Epithelial cell of alveolus of lung (primary cell): ENCODE results near the gene PSMG2. TPM values are rescaled to one million over a fixed set of nuclear protein-coding genes. Genes with fewer than 3 reads are reported as not detected.

ENCODE experiments used
- total RNA-seq: library from RNA; depleted of rRNA; stranded (reverse); fragments of >200 nt; gene quantifications from 2 replicates; pipeline ENCODE4 v1.2.1, GENCODE V29; 2015

PSMG2 gene, protein sequence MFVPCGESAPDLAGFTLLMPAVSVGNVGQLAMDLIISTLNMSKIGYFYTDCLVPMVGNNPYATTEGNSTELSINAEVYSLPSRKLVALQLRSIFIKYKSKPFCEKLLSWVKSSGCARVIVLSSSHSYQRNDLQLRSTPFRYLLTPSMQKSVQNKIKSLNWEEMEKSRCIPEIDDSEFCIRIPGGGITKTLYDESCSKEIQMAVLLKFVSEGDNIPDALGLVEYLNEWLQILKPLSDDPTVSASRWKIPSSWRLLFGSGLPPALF
- 87.4 and 89.5 TPM in 2 replicates for total RNA-seq

DNA sequence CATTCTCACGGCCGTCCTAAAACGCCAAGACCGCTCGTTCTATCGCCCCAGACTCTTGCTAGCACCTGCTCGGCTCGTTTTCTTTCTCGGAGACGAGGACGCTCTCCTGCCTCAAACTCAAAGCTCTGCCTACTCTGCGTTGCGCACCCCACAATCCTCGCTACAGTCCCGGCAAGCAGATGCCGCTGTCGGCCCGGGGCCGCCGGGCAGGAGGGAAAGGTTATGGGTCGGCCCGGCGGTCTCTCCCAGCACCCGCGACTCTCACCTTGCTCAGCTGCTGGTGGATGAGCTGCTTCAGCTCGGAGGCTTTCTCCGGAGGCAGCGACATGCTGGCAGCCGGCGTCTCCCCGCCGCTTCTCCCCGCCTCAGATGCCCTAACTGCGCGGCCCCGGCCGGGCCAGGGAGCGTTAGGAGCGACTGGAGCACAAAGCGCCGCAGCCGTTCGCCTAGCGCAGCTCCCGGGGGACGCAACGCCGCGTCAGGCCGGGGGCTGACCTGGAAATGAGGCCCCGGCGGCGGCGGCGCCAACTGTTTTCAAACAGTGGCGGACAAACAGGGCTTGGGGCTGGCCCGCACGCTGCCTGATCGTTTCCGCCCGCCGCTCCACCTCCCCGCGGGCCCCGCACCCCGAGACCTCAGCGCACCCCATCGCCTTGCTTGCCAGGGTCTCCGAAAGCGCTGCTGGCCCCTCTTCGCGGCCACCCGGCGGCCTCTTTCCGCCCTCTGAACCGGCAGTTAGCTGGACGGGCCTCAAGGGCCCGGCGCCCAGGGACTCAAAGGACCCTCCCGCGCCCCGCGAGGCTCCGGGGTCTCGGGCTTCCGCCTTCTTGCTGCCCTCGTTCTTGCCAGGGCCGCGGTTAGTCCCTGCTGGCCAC is at the start of gene PSMG2, which contains the start of gene CEP76:
TSS of gene PSMG2 (plus strand) at position 822 of the 875 bp plus-strand sequence. CDS start 66 bp downstream, outside the sequence.
TSS of gene CEP76 (minus strand) at position 503 of the 875 bp plus-strand sequence. CDS start at position 328, 175 bp downstream.

DNA sequence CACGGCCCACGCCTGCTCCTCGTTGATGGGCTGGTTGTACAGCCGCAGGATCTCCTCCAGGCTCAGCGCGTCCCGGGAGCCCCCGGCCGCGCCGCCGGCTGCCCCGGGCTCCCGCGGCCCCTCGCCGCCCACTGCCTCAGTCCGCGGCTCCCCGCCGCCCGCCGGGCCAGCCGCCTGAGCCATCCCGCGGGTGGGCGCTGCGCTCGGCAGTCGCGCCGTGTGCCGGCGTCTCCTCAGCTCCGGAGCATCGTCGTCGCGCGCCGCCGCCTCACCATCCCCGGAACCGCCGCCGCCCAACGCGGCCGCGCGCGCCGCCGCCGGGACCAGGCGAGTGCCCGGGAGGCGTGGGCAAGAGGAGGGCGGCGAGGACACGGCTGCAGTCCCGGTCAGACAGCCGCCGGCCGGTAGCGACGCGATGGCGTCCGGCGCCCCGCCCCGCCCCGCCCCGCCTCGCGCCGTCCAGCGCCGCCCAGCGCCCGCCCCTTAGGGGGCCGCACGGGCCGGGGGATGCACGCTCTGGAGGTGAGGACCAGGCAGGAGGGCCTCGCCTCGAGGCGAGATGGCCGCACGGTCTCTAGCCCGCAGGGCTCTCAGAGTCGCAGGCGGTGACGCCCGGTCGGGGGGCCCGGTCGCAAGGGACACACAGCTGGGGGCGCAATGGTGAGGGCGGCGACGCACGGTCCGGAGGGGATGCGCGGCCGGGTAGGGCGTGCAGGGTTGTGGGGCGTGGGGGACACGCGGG is 45.0 kb upstream of the PSMG2 start, which contains the start of gene SPIRE1:
TSS of gene SPIRE1 (minus strand) at position 424 of the 742 bp plus-strand sequence. CDS start at position 183, 241 bp downstream.

Other genes starting within 250 kb of the PSMG2 start
- gene SPIRE1, start 44.9 kb upstream of the PSMG2 start, total RNA-seq, result 14.9 TPM in 2 replicates
- gene CEP76, start 319 bp upstream of the PSMG2 start, total RNA-seq, result 5.3 and 7.6 TPM in 2 replicates
- gene PTPN2, start 181.2 kb downstream of the PSMG2 start, total RNA-seq, result 29.2 and 38.3 TPM in 2 replicates
- 15.0 and 33.1 TPM in 2 replicates for gene SEH1L, start 245.0 kb downstream of the PSMG2 start, total RNA-seq